HG03060 (cell line): ENCODE data around the gene UNC5B.
"Not testable (repeated sequence)": the region's sequence is repeated elsewhere in the genome, so short reads cannot be mapped to it uniquely, and the experiment has no call there.

Experiments
- ATAC-seq: cut with Tn5 transposase; IDR thresholded peaks from one replicate; pipeline ENCODE4 v1.9.1; 2021; ENCODE audit warnings: low read depth, moderate number of reproducible peaks; ENCODE audit not compliant: unreplicated experiment

UNC5B gene

DNA sequence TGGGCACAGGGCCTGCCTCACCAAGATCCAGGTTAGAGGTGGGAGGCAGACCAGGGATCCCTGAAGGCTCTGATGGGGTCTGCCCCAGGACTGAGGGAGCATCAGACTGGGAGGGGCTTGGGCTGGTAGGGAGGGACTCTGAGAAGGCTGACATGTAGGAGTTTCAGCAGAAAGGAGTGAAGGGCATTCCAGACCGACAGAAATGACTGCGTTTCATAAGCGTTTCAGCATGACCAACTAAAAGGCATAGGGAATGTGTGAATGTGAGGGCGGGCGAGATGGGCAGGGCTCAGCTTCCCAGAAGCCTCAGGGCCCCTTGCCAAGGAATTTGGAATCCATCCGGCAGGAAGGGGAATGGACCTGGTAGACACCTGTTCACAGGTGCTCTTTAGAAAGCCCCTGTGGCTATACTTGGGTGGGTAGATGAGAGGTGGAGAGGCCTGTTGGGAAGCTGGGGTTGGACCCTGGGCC, 81.8 kb downstream of the UNC5B start:
- ATAC-seq = no peak

DNA sequence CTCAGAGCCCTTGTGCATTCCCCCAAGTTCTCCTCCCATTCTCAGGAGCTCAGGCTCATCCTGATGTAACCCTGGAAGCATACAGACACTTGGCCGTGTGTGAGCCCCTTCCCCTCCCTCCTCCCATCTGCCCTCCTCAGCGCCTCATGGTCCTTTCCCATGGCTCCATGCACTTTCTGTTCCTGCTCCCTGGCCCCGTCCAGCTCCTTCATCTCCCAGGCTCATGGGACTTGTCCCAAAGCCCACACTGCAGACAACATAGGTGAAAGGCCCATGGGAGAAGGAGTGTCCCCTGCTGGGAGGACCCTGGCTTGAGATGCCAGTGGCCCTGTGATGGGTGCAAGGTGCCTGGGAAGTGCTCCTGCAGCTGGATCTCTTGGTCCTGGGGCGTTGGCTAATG, 82.5 kb downstream of the UNC5B start:
- ATAC-seq = no peak

DNA sequence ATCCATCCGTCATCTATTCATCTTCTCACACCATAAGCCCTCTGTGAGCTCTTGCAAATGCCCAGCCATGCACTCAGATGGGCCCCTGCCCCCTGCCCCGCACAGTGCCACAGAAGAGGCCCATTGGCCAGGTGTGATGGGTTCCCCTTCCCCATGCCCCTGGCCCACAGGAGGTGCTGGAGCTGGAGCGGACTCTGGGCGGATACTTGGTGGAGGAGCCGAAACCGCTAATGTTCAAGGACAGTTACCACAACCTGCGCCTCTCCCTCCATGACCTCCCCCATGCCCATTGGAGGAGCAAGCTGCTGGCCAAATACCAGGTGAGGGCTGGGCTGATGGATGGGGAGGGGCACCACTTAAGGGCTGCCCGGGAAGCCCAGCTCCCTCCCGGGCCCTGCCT, 83.3 kb downstream of the UNC5B start:
- no peak for ATAC-seq

DNA sequence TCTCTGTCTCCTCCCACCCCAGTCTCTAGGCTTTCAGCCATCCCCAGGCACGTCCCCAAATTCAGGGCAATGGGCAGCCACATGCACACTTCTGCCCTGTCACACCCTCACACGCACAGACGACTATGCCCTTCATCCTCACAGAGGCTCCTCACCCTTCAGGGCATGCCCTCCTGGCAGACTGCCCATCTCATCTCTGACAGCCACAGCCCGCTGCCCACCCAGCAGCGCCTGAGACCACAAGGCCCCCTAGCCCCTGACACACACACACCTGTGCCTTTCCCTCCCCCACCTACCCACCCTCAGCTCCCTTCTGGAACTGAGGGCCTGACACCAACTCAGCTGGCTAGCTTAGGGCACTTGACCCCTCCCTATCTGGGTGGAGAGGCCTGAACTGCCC, 83.7 kb downstream of the UNC5B start:
- ATAC-seq = no peak

DNA sequence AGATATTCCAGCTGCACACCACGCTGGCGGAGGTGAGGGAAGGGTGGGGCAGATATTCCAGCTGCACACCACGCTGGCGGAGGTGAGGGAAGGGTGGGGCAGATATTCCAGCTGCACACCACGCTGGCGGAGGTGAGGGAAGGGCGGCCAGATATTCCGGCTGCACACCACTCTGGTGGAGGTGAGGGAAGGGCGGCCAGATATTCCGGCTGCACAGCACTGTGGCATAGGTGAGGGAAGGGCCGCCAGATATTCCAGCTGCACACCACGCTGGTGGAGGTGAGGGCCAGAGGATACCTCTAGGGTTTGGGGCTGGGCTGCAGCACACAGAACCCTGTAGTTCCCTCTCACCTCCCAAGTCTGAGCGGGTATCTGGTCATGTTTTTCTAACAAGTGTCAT, 84.4 kb downstream of the UNC5B start:
- ATAC-seq = not testable (repeated sequence)

DNA sequence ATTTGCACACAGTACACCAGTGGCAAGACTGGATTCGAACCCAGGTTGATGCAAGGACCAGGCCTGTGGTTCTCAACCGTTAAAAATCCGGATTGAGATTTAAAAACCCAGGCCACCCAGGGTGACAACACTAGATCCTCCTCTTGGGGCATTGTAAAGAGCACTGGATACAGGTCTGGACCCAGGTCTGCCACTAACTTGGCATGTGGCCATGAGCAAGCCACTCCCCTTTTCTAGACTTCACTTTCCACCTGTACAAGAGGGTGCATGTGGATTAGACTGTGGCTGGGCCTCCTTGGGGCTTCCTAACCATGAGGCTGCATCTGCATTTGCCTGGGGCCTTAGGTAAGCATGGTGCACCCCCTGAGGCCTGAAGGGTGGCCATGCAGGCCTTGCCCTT, 85.0 kb downstream of the UNC5B start:
- no peak for ATAC-seq

DNA sequence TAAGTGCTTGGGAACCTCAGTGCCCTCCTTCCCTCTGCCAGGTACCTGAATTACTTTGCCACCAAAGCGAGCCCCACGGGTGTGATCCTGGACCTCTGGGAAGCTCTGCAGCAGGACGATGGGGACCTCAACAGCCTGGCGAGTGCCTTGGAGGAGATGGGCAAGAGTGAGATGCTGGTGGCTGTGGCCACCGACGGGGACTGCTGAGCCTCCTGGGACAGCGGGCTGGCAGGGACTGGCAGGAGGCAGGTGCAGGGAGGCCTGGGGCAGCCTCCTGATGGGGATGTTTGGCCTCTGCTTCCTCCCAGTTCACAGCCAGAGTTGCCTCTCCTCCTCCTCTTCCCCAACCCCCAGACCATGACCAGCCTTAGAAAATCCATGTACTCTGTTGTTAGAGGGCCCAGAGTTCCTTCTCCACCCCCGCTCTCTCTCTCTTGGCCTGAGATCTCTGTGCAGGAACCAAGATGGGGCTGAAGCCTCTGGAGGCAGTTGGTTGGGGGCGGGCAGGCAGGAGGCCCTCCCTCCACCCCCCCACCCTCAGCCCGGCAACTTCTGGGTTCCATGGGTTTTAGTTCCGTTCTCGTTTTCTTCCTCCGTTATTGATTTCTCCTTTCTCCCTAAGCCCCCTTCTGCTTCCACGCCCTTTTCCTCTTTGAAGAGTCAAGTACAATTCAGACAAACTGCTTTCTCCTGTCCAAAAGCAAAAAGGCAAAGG, 86.9 kb downstream of the UNC5B start:
- no peak for ATAC-seq

DNA sequence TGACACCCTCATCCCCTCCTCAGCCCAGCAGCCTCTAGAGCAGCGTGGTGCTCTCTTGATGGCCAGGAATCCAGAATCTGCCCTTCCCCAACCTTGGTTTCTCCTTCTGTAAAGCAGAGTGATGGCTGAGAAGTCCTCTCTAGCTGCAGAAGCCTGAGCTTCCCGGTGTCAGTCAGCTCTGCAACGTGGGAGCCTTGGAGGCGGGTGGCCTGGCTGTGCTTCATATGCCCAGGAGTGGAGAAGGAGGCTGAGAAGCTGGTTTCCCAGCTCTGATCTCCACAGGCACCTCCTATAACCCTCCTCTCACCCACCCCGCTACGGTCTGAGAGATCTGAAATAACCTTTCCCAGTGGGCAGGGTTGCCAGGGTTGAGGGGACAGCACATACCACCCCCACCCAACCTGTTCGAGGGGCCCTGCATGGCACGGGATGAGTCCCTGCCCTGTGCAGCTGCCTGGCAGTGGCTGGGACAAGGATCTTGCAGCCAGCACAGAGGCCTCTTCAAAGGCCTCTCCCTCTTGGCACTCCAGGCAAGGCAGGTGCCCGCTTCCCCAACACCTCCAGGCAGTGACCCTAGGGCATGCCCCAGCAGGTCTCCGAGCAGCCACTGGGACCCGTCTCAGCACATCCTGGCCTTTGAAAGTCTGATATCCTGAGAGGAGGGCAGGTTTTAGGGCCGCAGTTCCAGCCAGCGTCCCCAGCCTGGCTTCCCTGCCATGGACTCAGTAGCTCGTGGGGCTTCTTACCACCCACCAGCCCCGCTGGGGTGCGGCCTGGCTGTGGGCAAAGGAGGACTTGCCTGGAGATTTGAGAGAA, 88.4 kb downstream of the UNC5B start:
- ATAC-seq = no peak

DNA sequence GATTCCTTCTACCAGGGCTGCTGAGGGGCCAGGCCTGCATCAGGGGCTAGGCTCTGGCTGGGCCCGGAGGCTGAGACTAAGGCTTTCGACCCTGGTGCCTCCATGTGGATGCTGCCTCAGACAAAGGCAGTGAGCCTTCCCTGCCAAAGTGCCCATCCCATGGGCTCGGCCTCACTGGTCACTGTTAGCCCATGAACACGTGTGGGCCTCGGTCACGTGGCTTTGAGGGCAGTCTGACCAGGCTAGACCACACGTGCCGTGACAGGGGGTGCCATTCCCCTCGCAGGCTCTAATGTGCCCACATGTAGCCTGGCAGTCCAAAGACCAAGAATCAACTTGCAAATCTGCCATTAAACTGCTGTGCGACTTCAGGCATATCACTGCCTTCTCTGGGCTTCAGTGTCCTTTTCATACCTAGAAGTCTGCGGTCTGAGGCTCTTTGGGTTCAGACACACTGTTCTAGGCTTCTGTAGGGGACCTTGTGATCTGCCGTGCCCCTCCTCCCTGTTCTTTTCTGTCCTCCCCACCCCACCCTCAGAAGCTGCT, 89.1 kb downstream of the UNC5B start:
- no peak for ATAC-seq

DNA sequence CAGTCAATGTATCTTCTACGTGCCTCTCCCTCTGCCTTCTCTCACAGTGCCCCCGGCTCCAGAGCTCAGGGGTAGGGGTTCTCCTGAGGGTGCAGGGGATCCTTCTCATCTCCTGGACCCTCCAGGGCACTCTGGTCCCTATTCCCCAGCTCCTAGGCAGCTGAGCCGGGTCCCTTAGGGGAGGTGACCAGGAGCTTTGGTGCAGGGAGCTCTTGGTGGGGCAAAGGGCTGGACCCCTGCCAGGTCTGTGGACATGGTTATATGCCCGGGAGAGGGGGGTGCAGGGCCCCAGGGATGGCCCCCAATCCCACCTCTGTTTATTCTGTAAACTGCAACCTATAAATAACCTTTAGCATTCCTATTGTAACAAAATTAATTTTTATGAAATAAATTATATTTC, 90.1 kb downstream of the UNC5B start:
- no peak for ATAC-seq

DNA sequence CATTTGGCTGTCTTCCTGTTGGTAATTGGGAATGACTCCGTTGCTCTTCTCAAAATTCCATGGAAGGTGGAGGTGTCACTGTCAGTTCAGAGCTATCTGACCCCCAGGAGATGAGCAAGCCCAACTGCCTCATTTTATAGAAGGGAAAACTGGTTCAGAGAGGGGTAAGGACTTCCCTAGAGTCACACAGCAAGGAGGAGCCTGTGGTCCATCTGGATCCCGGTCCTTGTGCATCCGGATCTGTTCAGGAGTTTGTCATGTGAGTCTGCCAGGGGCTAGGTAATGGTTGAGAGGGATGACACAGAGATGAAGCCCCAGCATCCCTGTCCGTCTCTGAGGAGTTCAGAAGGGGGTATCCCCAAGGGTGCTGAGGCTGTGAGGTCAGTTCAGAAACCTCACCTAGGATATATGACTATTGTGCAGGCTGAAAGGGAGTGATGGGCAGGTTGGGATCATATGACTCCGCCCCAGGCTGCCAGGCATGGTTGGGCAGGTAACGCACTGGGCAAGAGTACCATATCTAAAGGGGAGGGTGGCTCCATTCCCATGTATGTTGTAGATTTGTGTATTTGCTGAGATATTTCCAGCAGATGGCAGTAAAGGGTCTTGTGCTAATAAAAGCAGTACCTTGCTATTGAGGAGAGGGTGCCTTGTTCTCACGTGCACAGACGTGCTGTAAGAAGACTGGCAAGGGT, 90.7 kb downstream of the UNC5B start:
- ATAC-seq = no peak

DNA sequence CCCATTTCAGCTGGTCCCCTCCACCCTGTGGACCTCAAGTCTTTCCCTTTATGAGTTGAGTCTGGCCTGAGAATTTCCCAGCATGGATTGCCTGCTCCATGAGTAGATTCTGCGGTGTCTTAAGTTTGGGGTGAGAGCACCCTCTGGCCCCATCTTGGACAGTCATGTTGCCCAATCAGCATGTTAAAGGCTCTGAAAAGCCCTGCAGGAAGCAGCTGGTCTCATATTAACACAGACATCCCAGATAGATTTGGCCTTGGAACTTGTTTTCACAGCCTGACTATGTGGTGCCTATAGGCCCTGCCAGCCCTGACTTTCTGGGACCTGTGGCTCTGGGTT, 91.2 kb downstream of the UNC5B start:
- no peak for ATAC-seq

DNA sequence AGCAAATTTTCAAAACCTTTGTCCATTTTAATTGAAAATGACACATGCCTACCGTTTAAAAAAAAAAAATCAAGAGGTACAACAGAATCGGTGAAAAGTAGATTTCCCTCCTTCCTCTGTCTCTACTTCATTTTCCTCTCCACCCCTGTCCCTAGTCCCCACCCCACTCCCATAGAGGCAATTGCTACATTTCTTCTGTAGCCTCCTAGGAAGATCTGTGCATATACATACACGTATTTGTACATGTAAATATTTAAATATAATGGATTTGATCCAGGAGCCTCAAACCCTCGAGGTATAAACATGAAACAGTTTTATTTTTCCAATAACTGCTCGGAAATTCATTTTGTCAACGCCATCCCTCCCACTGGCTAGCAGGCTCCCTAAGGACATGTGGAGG, 92.5 kb downstream of the UNC5B start:
- no peak for ATAC-seq

DNA sequence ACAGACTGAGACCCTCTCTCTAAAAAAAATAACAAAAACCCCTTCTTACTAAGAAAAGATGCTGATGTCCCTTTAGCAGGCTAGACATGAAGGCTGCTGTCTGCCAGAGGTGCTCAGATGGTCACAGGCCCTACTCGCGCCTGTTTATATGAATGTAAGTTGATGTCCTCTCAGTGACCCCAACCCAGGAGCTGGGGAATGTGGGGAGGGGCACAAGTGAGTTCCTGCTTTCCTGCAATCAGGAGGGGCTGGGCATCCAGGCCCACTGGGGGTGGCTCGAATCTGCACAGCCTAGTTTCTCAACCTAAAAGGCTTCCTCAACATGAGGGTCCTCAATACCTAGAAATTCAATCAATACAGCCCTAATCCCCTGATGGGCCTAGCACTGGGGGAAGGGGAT, 94.6 kb downstream of the UNC5B start:
- ATAC-seq = no peak

DNA sequence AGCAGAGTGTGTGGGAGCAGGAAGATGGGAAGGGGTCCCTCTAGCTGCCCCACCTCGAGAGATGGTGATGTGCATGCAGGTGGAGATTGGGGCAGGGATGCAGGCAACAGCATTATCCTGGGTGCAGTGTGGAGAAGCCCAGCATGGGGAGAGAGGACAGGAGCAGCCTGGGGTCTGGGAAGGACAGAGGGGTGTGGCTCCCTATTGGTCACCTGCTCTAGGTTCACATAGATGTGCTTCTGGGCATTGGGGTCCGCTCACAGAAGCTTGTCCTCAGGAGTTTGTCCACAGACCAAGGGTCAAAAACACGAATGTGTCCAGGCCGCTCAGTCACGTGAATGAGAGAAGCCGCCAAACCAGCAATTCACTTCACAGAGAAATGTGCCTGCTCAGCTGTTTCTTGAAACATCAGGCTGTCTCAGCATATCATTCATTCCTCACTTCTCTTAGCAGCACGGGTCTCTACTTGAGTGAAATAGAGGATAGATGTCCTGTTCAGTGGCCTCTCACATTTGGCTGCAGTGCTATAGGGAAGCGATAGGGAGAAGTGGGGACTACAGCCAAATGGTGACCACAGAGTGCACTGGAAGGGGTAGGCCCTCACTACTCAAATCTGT, 95.2 kb downstream of the UNC5B start:
- no peak for ATAC-seq

DNA sequence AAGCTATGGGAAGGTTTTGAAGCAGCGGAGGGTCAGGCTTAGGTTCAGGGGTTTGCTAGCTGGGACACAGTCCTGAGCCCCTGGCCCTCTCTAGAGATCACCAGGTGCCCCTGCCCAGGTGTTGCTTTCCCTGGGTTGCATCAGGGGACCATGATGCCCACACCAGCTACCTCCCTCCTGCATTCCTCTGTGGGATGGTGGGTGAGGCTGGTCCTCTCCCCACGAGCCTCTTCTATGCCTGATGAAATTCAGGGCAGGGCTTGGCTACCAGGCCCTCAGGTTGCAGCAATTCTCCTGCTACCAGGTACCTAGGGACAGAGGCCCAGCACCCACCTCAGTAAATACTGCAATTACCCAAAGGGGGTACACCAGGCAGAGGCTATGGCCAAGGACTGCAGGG, 95.9 kb downstream of the UNC5B start:
- ATAC-seq = no peak

DNA sequence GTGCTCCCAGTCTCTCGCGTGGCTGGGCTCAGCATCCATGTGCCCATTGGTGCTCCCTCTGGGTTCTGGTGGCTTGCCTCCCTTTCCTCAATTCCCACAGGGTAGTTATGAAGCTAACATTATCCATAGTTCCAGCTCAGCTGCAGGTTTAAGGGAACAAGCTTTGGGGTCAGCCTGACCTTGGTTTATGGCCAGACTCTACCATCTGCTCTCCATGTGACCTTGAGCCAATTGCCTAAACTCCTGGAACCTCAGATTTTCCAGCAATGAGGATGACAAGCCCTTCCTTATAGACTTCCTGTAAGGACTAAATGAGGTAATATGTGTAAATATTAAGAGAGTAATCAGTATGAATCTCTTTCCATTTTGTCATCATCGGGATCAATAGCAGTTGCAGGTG, 96.6 kb downstream of the UNC5B start:
- ATAC-seq = no peak

DNA sequence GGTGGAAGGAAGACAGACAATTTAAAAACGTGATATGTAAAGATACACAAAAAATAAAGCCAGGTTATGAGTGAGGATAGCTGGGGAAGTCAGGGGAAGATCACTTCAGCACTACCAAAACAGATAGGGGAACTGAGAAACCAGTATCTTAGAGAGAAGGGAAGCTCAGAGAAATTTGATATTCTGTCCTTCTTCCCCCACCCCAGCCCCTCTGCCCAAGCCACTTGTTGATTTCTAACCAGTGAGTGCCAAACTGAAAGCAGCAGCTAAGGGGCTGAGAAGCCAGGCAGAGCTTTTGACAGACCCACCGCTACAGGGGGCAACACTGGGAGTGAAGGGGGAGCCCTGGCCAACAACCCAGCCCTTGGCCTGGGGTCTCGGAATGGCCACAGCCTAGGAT, 97.5 kb downstream of the UNC5B start:
- no peak for ATAC-seq

DNA sequence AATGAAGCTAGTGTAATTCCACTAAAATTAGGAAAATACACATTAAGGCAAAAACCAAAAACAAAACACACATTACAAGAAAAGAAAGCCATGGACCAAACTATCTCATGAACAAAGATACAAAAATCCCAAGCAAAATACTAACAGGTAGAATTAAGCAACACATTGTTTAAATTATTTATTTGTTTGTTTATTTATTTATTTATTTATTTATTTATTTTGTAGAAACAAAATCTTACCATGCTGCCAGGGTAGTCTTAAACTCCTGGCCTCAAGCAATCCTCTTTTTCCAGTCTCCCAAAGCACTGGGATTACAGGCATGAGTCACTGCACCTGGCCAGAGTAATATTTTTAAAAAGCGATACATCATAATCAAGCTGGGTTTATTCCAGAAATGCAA, 99.8 kb downstream of the UNC5B start:
- ATAC-seq = no peak

DNA sequence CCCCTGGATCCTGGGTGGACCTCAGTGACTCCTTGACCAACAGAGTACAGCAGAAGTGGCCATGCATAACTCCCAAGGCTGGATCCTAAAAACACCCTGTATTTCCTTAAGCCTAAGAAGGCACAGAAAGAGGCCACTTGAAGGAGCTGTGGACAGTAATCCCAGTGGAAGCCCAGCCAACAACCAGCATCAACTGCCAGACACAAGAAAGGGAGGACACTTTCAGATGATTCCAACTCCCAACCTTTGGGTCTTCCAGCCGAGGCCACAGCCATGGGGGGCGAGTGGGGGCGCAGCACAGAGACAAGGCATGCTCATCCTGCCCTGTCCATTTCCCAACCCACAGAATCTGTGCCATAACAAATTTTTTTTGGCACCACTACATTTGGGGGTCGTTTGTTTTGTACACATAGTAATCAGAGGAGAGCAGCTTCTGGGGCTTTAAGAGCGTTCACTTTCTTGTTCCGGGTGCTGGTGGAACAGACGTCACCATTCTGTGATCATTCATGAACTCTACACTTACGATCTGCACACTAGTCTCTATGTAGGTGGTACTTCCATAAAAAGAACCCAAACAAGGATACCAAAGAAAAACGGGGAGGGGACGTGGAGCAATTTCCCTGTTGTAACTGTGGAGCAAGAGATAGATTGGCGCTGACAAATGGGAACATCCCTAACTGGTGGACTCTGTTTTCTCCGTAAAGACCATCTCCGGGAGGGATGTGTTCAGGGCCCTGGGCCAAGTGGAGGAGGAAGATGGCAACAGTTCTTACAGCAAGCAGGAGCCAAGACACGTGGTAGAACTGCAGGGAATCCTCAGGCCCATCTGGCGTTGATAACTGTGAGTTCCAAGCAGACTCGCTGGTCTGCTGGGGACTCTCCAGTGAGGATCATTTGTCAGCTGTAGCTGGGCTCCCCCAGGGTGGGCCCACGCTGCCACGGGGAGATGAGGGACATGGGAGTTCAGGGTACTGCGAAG, 100.7 kb downstream of the UNC5B start:
- no peak for ATAC-seq
